GM12878 (cell line): ENCODE measurements around the gene DOCK9. TPM values are rescaled to one million over a fixed set of nuclear protein-coding genes. Genes with fewer than 3 reads are reported as not detected.

Source experiments
- ATAC-seq: fragments of 200-7000 bp; cut with Tn5 transposase; 3 replicates; pipeline ENCODE4 v1.9.1; 2020; ENCODE audit warnings: mild to moderate bottlenecking, moderate library complexity
- BruUV-seq: library from RNA; stranded (reverse); fragments of 400-500 nt; replicated peaks from 2 replicates; lab custom pipeline; 2021; lab: Mats Ljungman, UMichigan
- CTCF ChIA-PET: fragments of 300-600 bp; sonication (Branson Sonifier 250); formaldehyde crosslinking; extraction: SDS; loops from one replicate; lab custom pipeline; 2021; ENCODE audit warnings: inconsistent platforms; lab: Yijun Ruan, JAX
- POLR2A ChIA-PET: fragments of 350-600 bp; formaldehyde crosslinking; extraction: SDS; loops from one replicate; lab custom pipeline; 2021; ENCODE audit warnings: inconsistent platforms; lab: Charles Lee
- RAD21 ChIA-PET: fragments of 300-600 bp; sonication (Branson Sonifier 250); formaldehyde crosslinking; loops from one replicate; lab custom pipeline; 2023; ENCODE audit warnings: antibody characterized with exemption; ENCODE audit not compliant: unreplicated experiment; lab: Charles Lee
- SMC1A ChIA-PET: fragments of 300-600 bp; sonication (Branson Sonifier 250); formaldehyde crosslinking; loops from one replicate; lab custom pipeline; 2023; ENCODE audit not compliant: unreplicated experiment, uncharacterized antibody; lab: Charles Lee
- DNase-seq: peaks from one replicate; pipeline ENCODE4 v3.0.0-alpha.2; 2011; ENCODE audit warnings: low read depth, low spot score
- FAIRE-seq: peaks from 3 replicates; lab custom pipeline; 2011; peaks lifted over from hg19 to GRCh38; lab: Jason Lieb, UNC
- H2AFZ ChIP-seq: 2 replicates; pipeline ENCODE4 v1.6.0; 2011; ENCODE audit warnings: low read depth, low read length, control low read depth; ENCODE audit not compliant: control insufficient read depth
- H3K27ac ChIP-seq: 2 replicates; pipeline ENCODE4 v1.5.1; 2011; ENCODE audit warnings: control low read depth; ENCODE audit not compliant: control insufficient read depth, insufficient read depth
- H3K27me3 ChIP-seq, 2 experiments: replicated peaks in 1 of 2; 2 replicates each; pipeline versions ENCODE4 v1.6.0 to v1.6.1; 2011; ENCODE audit warnings: low read length in 1 of 2; ENCODE audit not compliant: control insufficient read depth in 2 of 2, insufficient read depth in 2 of 2
- H3K36me3 ChIP-seq, 2 experiments: 2 replicates each; pipeline ENCODE4 v1.5.1; 2011; ENCODE audit warnings: low read length in 1 of 2; ENCODE audit not compliant: control insufficient read depth in 2 of 2, insufficient read depth in 2 of 2
- H3K4me1 ChIP-seq: 2 replicates; pipeline ENCODE4 v1.6.1; 2011; ENCODE audit warnings: mild to moderate bottlenecking, low read length, moderate library complexity, mixed read lengths; ENCODE audit not compliant: control insufficient read depth, insufficient read depth
- H3K4me2 ChIP-seq: 2 replicates; pipeline ENCODE4 v1.6.0; 2011; ENCODE audit warnings: control low read depth; ENCODE audit not compliant: control insufficient read depth, insufficient read depth
- H3K4me3 ChIP-seq: fragments of 200-600 bp; sonication (generic); 2 replicates; pipeline ENCODE4 v1.5.1; 2016
- H3K79me2 ChIP-seq: 2 replicates; pipeline ENCODE4 v1.6.0; 2011; ENCODE audit warnings: low read length; ENCODE audit not compliant: control insufficient read depth, insufficient read depth
- H3K9ac ChIP-seq: 2 replicates; pipeline ENCODE4 v1.8.0; 2011; ENCODE audit warnings: low read length, control low read depth, mixed read lengths; ENCODE audit not compliant: control insufficient read depth, insufficient read depth
- H3K9me3 ChIP-seq: replicated peaks from 3 replicates; pipeline ENCODE4 v1.5.1; 2011; ENCODE audit warnings: mild to moderate bottlenecking, low read length; ENCODE audit not compliant: control insufficient read depth, insufficient read depth
- H4K20me1 ChIP-seq: 2 replicates; pipeline ENCODE4 v1.6.0; 2011; ENCODE audit not compliant: control insufficient read depth, insufficient read depth
- CHD2 ChIP-seq: IDR thresholded peaks from 2 replicates; pipeline ENCODE4 v1.6.1; 2011; ENCODE audit warnings: low read depth, low read length, improper control_type of control experiment, borderline replicate concordance
- CTCF ChIP-seq, 3 experiments: IDR thresholded peaks in 2 of 3; conservative IDR thresholded peaks in 1 of 3; 2 replicates each; pipeline ENCODE4 v1.5.1; 2011; ENCODE audit warnings: low read depth in 3 of 3, low read length in 3 of 3, mild to moderate bottlenecking in 3 of 3, control low read depth in 2 of 3, moderate library complexity in 2 of 3, inconsistent platforms in 1 of 3, mixed read lengths in 1 of 3; ENCODE audit not compliant: control insufficient read depth in 2 of 3, insufficient read depth in 1 of 3; ENCODE audit errors: extremely low read depth in 1 of 3
- EP300 ChIP-seq, 2 experiments: fragments of 150-350 bp in 1 of 2; IDR thresholded peaks; 2 replicates each; pipeline ENCODE4 v1.6.1; 2011 to 2012; ENCODE audit warnings: low read depth in 2 of 2, low read length in 2 of 2, borderline replicate concordance in 1 of 2, improper control_type of control experiment in 1 of 2, inconsistent platforms in 1 of 2; ENCODE audit not compliant: control insufficient read depth in 1 of 2
- IKZF1 ChIP-seq: fragments of 450-650 bp; conservative IDR thresholded peaks from 2 replicates; pipeline ENCODE4 v1.6.1; 2017; ENCODE audit warnings: antibody characterized with exemption, mild to moderate bottlenecking
- NR2F1 ChIP-seq: fragments of 450-650 bp; conservative IDR thresholded peaks from 2 replicates; pipeline ENCODE4 v1.6.1; 2017; ENCODE audit warnings: mild to moderate bottlenecking
- RAD51 ChIP-seq: fragments of 450-650 bp; IDR thresholded peaks from 2 replicates; pipeline ENCODE4 v1.6.1; 2016; ENCODE audit warnings: moderate library complexity, mild to moderate bottlenecking, inconsistent platforms
- SPI1 ChIP-seq: IDR thresholded peaks from 2 replicates; pipeline ENCODE4 v1.6.1; 2011; ENCODE audit warnings: low read depth, mild to moderate bottlenecking, low read length, moderate library complexity, borderline replicate concordance; ENCODE audit not compliant: insufficient read depth
- SREBF1 ChIP-seq: IDR thresholded peaks from 2 replicates; pipeline ENCODE4 v1.6.1; 2012; ENCODE audit warnings: mild to moderate bottlenecking, low read length
- WRNIP1 ChIP-seq: IDR thresholded peaks from 2 replicates; pipeline ENCODE4 v1.6.1; 2011; ENCODE audit warnings: low read depth, low read length, improper control_type of control experiment, borderline replicate concordance
- ZNF384 ChIP-seq: IDR thresholded peaks from 2 replicates; pipeline ENCODE4 v1.6.1; 2012; ENCODE audit warnings: low read depth, mild to moderate bottlenecking, low read length, improper control_type of control experiment, borderline replicate concordance
- WGBS: methylation state at CpG from one replicate; pipeline ENCODE4 v1.1.6; 2016; ENCODE audit warnings: low lambda C conversion rate; ENCODE audit not compliant: insufficient replicate concordance, insufficient coverage; ENCODE audit errors: missing lambda C conversion rate; 5-methylcytosine and 5-hydroxymethylcytosine counted together
- in situ Hi-C: fragments of 300-500 bp; cut with MboI; formaldehyde crosslinking; loops from 9 replicates; pipeline ENCODE4 v1.14.3; 2018; ENCODE audit warnings: mixed read lengths
- intact Hi-C: fragments of 100-400 bp; cut with micrococcal nuclease; formaldehyde crosslinking; loops from one replicate; pipeline ENCODE4 v1.14.2; 2022; ENCODE audit not compliant: unreplicated experiment
- polyA plus RNA-seq, 11 experiments: library from polyadenylated mRNA; depleted of rRNA in 4 of 11; unstranded in 6 of 11; stranded (reverse) in 5 of 11; fragments of >200 nt; fragmentation: Nextera tagmentation in 4 of 11; fragmentation: Illumina TruSeq in 1 of 11; extraction: Ambion mirVana in 4 of 11; extraction: Trizol in 1 of 11; gene quantifications; 1 replicate in 1 of 11; 2 replicates in 10 of 11; pipeline versions ENCODE4 v1.2.1 to v1.2.3, GENCODE V29; 2011 to 2016; ENCODE audit warnings: inconsistent platforms in 2 of 11, missing spikeins in 2 of 11, low read depth in 1 of 11
- total RNA-seq, 4 experiments: library from RNA; depleted of rRNA in 3 of 4; stranded (reverse); fragments of >200 nt in 3 of 4; fragmentation: Illumina TruSeq in 1 of 4; extraction: Trizol in 1 of 4; gene quantifications; 2 replicates each; pipeline versions ENCODE4 v1.2.1 to v1.2.3, GENCODE V29; 2013 to 2021
- TF ChIP-seq, protein P1 (sequence below): IDR thresholded peaks from 2 replicates; pipeline ENCODE4 v1.6.1; 2012; ENCODE audit warnings: mild to moderate bottlenecking, low read depth, low read length
- TF ChIP-seq, protein P2 (sequence below): IDR thresholded peaks from 2 replicates; pipeline ENCODE4 v1.6.1; 2011; ENCODE audit warnings: borderline replicate concordance, low read depth, mild to moderate bottlenecking, moderate library complexity, low read length; ENCODE audit not compliant: insufficient read depth, poor library complexity, severe bottlenecking

DOCK9 gene
- total and polyA plus RNA-seq, 10 of the 15 experiments (the other 5 are each of a cell fraction or from before 2014, with no cell fraction given) = 0.09 to 2.9 (median 0.74) TPM

DNA sequence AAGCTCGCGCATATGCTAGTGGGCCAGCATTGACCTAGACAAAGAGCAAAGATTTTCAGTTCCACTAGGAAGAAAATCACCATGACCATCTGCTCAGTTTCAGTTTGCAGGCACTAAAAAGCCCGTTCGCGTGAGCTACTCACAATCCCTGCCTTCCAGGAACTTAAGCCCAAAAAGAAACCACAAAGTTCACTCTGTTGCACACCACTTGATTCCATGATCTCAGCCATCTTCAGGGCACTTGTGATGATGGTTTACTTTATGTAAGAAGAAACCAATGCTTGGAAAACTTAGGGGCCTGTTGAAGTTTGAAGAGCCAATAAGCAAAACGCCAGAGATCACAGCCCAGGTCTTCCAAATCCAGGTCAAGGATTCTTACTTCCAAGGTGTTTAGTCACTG, 180.4 kb downstream of the DOCK9 start (continued):
- TF ChIP-seq CTCF (IDR thresholded peaks at IDR 0.05 in 2 of 3, conservative IDR thresholded peaks at IDR 0.05 in 1 of 3; ENCODE audit: control insufficient read depth in 2 of 3, extremely low read depth in 1 of 3, insufficient read depth in 1 of 3, low read depth in 3 of 3, low read length in 3 of 3) (no peak), EP300 (IDR thresholded peaks at IDR 0.05; ENCODE audit: borderline replicate concordance in 1 of 2, control insufficient read depth in 1 of 2, low read depth in 2 of 2, low read length in 2 of 2) (no peak), NR2F1 (no peak)
- TF ChIP-seq, protein P1, sequence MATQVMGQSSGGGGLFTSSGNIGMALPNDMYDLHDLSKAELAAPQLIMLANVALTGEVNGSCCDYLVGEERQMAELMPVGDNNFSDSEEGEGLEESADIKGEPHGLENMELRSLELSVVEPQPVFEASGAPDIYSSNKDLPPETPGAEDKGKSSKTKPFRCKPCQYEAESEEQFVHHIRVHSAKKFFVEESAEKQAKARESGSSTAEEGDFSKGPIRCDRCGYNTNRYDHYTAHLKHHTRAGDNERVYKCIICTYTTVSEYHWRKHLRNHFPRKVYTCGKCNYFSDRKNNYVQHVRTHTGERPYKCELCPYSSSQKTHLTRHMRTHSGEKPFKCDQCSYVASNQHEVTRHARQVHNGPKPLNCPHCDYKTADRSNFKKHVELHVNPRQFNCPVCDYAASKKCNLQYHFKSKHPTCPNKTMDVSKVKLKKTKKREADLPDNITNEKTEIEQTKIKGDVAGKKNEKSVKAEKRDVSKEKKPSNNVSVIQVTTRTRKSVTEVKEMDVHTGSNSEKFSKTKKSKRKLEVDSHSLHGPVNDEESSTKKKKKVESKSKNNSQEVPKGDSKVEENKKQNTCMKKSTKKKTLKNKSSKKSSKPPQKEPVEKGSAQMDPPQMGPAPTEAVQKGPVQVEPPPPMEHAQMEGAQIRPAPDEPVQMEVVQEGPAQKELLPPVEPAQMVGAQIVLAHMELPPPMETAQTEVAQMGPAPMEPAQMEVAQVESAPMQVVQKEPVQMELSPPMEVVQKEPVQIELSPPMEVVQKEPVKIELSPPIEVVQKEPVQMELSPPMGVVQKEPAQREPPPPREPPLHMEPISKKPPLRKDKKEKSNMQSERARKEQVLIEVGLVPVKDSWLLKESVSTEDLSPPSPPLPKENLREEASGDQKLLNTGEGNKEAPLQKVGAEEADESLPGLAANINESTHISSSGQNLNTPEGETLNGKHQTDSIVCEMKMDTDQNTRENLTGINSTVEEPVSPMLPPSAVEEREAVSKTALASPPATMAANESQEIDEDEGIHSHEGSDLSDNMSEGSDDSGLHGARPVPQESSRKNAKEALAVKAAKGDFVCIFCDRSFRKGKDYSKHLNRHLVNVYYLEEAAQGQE = no peak

DNA sequence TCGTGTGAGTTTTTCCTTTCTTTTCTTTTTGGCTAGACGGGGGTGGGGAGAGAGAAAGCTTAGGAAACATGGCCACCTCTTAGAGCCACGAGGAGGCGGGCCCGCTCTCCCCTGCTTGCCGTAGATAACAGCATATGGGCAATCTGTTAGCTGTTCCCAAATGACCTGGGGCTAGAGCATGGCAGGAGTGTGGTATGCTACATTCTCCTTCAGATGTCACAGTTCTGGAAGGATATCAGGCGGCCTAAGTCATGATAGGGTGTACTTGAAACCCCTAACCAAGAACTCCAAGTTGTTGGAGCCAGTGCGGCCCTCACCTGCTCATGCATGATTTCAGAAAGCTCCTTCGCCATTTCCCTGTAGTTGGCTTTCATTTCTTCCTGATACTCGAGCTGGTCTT, 181.1 kb downstream of the DOCK9 start:
- Histone ChIP-seq H3K9me3 (no peaks in the 10 kb centered on the region), H3K4me1 (no peaks in the 10 kb centered on the region), H3K27me3 (no peaks in the 10 kb centered on the region), H2AFZ (no peak overlapping the region), H3K4me2 (no peak overlapping the region), H3K36me3 (no peaks in the 10 kb centered on the region), H4K20me1 (no peaks in the 10 kb centered on the region), H3K27ac (no peak overlapping the region), H3K9ac (no peak overlapping the region), H3K4me3 (no peak overlapping the region), H3K79me2 (no peaks in the 10 kb centered on the region)
- FAIRE-seq = no peak
- ChIA-PET CTCF (interaction anchor here (1.4 to 5.2 kb wide), 4 partner anchors 9 to 110 kb away, joined by 3 to 25 read pairs (median 4); no protein-coding TSS in a partner anchor), POLR2A (no interaction called here), SMC1A (interaction anchor here (1.0 to 2.4 kb wide), 4 partner anchors 24 to 43 kb away, joined by 3 to 5 read pairs (median 3); no protein-coding TSS in a partner anchor), RAD21 (no interaction called here)
- no TSS peak for BruUV-seq
- in situ Hi-C loops = no loop called here
- WGBS = 51% methylated on average over 10 of the region's 10 CpGs
- intact Hi-C loops = no loop called here
- no peak for ATAC-seq
- no peak for DNase-seq
- TF ChIP-seq IKZF1 (no peak), WRNIP1 (no peak), ZNF384 (no peak), CTCF (IDR thresholded peaks at IDR 0.05 in 2 of 3, conservative IDR thresholded peaks at IDR 0.05 in 1 of 3; ENCODE audit: control insufficient read depth in 2 of 3, extremely low read depth in 1 of 3, insufficient read depth in 1 of 3, low read depth in 3 of 3, low read length in 3 of 3) (no peak), CHD2 (no peak), SPI1 (no peak), RAD51 (no peak), SREBF1 (no peak)
- TF ChIP-seq, protein P2, sequence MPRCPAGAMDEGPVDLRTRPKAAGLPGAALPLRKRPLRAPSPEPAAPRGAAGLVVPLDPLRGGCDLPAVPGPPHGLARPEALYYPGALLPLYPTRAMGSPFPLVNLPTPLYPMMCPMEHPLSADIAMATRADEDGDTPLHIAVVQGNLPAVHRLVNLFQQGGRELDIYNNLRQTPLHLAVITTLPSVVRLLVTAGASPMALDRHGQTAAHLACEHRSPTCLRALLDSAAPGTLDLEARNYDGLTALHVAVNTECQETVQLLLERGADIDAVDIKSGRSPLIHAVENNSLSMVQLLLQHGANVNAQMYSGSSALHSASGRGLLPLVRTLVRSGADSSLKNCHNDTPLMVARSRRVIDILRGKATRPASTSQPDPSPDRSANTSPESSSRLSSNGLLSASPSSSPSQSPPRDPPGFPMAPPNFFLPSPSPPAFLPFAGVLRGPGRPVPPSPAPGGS = no peak
